K562 (cell line): ENCODE data around the gene FAM174B. TPM values are rescaled to one million over a fixed set of nuclear protein-coding genes. Genes with fewer than 3 reads are reported as not detected.

Experiments used
- ARID2 ChIP-seq: fragments of 450-650 bp; IDR thresholded peaks from 2 replicates; pipeline ENCODE4 v1.6.1; 2017; ENCODE audit warnings: antibody characterized with exemption, mild to moderate bottlenecking
- GABPB2 ChIP-seq: fragments of 250-450 bp; sonication (Bioruptor Pico); conservative IDR thresholded peaks from 2 replicates; pipeline ENCODE4 v1.5.1; 2021; ENCODE audit warnings: mild to moderate bottlenecking
- HEY1 ChIP-seq: fragments of 250-450 bp; sonication (Bioruptor Pico); IDR thresholded peaks from 2 replicates; pipeline ENCODE4 v1.5.0; 2020; ENCODE audit warnings: mild to moderate bottlenecking, moderate library complexity, borderline replicate concordance
- KDM4B ChIP-seq, 2 experiments: fragments of 450-650 bp in 1 of 2; sonication (generic) in 1 of 2; IDR thresholded peaks; 2 replicates each; pipeline ENCODE4 v1.6.1; 2016 to 2017; ENCODE audit warnings: borderline replicate concordance in 2 of 2, antibody characterized with exemption in 1 of 2, low read depth in 1 of 2, mild to moderate bottlenecking in 1 of 2
- MAZ ChIP-seq, 2 experiments: fragments of 450-650 bp in 1 of 2; sonication (generic) in 1 of 2; formaldehyde crosslinking; IDR thresholded peaks in 1 of 2; conservative IDR thresholded peaks in 1 of 2; 2 replicates each; pipeline versions ENCODE4 v1.4.0 to v1.5.0; 2020; ENCODE audit warnings: mild to moderate bottlenecking in 1 of 2, missing genetic modification reagents in 1 of 2
- PTRF ChIP-seq: fragments of 450-650 bp; IDR thresholded peaks from 2 replicates; pipeline ENCODE4 v1.6.1; 2016; ENCODE audit warnings: mild to moderate bottlenecking, missing genetic modification characterization, missing compliant biosample characterization
- SMAD3 ChIP-seq: fragments of 450-650 bp; formaldehyde crosslinking; conservative IDR thresholded peaks from 2 replicates; pipeline ENCODE4 v1.4.0; 2020; ENCODE audit warnings: mild to moderate bottlenecking
- SP2 ChIP-seq: IDR thresholded peaks from 2 replicates; pipeline ENCODE4 v1.6.1; 2011; ENCODE audit warnings: mild to moderate bottlenecking, low read depth, low read length, moderate library complexity; ENCODE audit not compliant: poor library complexity, severe bottlenecking; ENCODE audit errors: extremely low read depth
- TAF9B ChIP-seq: fragments of 450-650 bp; IDR thresholded peaks from 2 replicates; pipeline ENCODE4 v1.6.1; 2018; ENCODE audit warnings: mild to moderate bottlenecking; ENCODE audit not compliant: partially characterized antibody
- TBL1XR1 ChIP-seq, 2 experiments: IDR thresholded peaks; 2 replicates each; pipeline ENCODE4 v1.6.1; 2012; ENCODE audit warnings: improper control_type of control experiment in 2 of 2, low read length in 2 of 2, mild to moderate bottlenecking in 1 of 2
- TBP ChIP-seq: optimal IDR thresholded peaks from 2 replicates; pipeline ENCODE3; 2011; ENCODE audit warnings: low read depth, low read length, improper control_type of control experiment
- ZFP1 ChIP-seq: fragments of 450-650 bp; formaldehyde crosslinking; IDR thresholded peaks from 2 replicates; pipeline ENCODE4 v1.4.0; 2020; ENCODE audit warnings: mild to moderate bottlenecking, mixed read lengths
- ZNF551 ChIP-seq: fragments of 250-450 bp; sonication (Bioruptor Pico); IDR thresholded peaks from 2 replicates; pipeline ENCODE4 v1.5.0; 2021; ENCODE audit warnings: mild to moderate bottlenecking, moderate library complexity
- polyA plus RNA-seq, 8 experiments: library from polyadenylated mRNA; depleted of rRNA in 4 of 8; stranded (reverse) in 5 of 8; unstranded in 3 of 8; fragments of >200 nt; fragmentation: Nextera tagmentation in 2 of 8; fragmentation: Illumina TruSeq in 1 of 8; extraction: Ambion mirVana in 2 of 8; extraction: Trizol in 1 of 8; gene quantifications; 2 replicates each; pipeline versions ENCODE4 v1.2.1 to v1.2.3, GENCODE V29; 2011 to 2014; ENCODE audit warnings: inconsistent platforms in 1 of 8, missing spikeins in 1 of 8
- total RNA-seq, 7 experiments: library from RNA; depleted of rRNA in 6 of 7; stranded (reverse); fragments of >200 nt in 6 of 7; fragmentation: Illumina TruSeq in 2 of 7; extraction: Trizol in 2 of 7; gene quantifications; 2 replicates each; pipeline versions ENCODE4 v1.2.1 to v1.2.3, GENCODE V29; 2011 to 2021; ENCODE audit warnings: low replicate concordance in 1 of 7
- TF ChIP-seq, protein P1 (sequence below): fragments of 250-450 bp; sonication (Bioruptor Pico); IDR thresholded peaks from 2 replicates; pipeline ENCODE4 v1.8.0; 2022; ENCODE audit warnings: moderate library complexity, mild to moderate bottlenecking, inconsistent platforms
- TF ChIP-seq, protein P2 (sequence below), 2 experiments: fragments of 450-650 bp in 1 of 2; IDR thresholded peaks; 2 replicates each; pipeline ENCODE4 v1.6.1; 2011 to 2017; ENCODE audit warnings: low read depth in 2 of 2, antibody characterized with exemption in 1 of 2, borderline replicate concordance in 1 of 2, low read length in 1 of 2, mild to moderate bottlenecking in 1 of 2, mixed read lengths in 1 of 2; ENCODE audit not compliant: control insufficient read depth in 1 of 2
- TF ChIP-seq, protein P3 (sequence below): fragments of 250-450 bp; sonication (Bioruptor Pico); IDR thresholded peaks from 2 replicates; pipeline ENCODE4 v1.4.0; 2020

Gene FAM174B
- total and polyA plus RNA-seq, 9 of the 15 experiments (the other 6 are each of a cell fraction or from before 2014, with no cell fraction given) = 0.39 to 2.7 (median 1.9) TPM; not detected in 1

- TF ChIP-seq, protein P1, sequence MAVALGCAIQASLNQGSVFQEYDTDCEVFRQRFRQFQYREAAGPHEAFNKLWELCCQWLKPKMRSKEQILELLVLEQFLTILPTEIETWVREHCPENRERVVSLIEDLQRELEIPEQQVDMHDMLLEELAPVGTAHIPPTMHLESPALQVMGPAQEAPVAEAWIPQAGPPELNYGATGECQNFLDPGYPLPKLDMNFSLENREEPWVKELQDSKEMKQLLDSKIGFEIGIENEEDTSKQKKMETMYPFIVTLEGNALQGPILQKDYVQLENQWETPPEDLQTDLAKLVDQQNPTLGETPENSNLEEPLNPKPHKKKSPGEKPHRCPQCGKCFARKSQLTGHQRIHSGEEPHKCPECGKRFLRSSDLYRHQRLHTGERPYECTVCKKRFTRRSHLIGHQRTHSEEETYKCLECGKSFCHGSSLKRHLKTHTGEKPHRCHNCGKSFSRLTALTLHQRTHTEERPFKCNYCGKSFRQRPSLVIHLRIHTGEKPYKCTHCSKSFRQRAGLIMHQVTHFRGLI (CRISPR knock-in tag) = no peak
- no peak for TF ChIP-seq PTRF (tag)
- TF ChIP-seq ZNF551 (CRISPR knock-in tag) = no peak
- TF ChIP-seq TBP = no peak
- TF ChIP-seq TAF9B = peak; percentile 93
- TF ChIP-seq, protein P2, sequence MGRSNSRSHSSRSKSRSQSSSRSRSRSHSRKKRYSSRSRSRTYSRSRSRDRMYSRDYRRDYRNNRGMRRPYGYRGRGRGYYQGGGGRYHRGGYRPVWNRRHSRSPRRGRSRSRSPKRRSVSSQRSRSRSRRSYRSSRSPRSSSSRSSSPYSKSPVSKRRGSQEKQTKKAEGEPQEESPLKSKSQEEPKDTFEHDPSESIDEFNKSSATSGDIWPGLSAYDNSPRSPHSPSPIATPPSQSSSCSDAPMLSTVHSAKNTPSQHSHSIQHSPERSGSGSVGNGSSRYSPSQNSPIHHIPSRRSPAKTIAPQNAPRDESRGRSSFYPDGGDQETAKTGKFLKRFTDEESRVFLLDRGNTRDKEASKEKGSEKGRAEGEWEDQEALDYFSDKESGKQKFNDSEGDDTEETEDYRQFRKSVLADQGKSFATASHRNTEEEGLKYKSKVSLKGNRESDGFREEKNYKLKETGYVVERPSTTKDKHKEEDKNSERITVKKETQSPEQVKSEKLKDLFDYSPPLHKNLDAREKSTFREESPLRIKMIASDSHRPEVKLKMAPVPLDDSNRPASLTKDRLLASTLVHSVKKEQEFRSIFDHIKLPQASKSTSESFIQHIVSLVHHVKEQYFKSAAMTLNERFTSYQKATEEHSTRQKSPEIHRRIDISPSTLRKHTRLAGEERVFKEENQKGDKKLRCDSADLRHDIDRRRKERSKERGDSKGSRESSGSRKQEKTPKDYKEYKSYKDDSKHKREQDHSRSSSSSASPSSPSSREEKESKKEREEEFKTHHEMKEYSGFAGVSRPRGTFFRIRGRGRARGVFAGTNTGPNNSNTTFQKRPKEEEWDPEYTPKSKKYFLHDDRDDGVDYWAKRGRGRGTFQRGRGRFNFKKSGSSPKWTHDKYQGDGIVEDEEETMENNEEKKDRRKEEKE (IDR thresholded peaks at IDR 0.05; ENCODE audit: borderline replicate concordance in 1 of 2, control insufficient read depth in 1 of 2, low read depth in 2 of 2, low read length in 1 of 2) = no peak
- TF ChIP-seq KDM4B (IDR thresholded peaks at IDR 0.05; ENCODE audit: borderline replicate concordance in 2 of 2, low read depth in 1 of 2) = no peak
- peak in 1 of 2 experiments; percentile 56; a peak in 1 of 4 replicates for TF ChIP-seq MAZ (CRISPR knock-in tag; conservative IDR thresholded peaks at IDR 0.05 in 1 of 2, IDR thresholded peaks at IDR 0.05 in 1 of 2)
- no peak for TF ChIP-seq SMAD3
- no peak for TF ChIP-seq ZFP1
- no peak for TF ChIP-seq HEY1 (CRISPR knock-in tag)
- TF ChIP-seq GABPB2 = no peak
- TF ChIP-seq, protein P3, sequence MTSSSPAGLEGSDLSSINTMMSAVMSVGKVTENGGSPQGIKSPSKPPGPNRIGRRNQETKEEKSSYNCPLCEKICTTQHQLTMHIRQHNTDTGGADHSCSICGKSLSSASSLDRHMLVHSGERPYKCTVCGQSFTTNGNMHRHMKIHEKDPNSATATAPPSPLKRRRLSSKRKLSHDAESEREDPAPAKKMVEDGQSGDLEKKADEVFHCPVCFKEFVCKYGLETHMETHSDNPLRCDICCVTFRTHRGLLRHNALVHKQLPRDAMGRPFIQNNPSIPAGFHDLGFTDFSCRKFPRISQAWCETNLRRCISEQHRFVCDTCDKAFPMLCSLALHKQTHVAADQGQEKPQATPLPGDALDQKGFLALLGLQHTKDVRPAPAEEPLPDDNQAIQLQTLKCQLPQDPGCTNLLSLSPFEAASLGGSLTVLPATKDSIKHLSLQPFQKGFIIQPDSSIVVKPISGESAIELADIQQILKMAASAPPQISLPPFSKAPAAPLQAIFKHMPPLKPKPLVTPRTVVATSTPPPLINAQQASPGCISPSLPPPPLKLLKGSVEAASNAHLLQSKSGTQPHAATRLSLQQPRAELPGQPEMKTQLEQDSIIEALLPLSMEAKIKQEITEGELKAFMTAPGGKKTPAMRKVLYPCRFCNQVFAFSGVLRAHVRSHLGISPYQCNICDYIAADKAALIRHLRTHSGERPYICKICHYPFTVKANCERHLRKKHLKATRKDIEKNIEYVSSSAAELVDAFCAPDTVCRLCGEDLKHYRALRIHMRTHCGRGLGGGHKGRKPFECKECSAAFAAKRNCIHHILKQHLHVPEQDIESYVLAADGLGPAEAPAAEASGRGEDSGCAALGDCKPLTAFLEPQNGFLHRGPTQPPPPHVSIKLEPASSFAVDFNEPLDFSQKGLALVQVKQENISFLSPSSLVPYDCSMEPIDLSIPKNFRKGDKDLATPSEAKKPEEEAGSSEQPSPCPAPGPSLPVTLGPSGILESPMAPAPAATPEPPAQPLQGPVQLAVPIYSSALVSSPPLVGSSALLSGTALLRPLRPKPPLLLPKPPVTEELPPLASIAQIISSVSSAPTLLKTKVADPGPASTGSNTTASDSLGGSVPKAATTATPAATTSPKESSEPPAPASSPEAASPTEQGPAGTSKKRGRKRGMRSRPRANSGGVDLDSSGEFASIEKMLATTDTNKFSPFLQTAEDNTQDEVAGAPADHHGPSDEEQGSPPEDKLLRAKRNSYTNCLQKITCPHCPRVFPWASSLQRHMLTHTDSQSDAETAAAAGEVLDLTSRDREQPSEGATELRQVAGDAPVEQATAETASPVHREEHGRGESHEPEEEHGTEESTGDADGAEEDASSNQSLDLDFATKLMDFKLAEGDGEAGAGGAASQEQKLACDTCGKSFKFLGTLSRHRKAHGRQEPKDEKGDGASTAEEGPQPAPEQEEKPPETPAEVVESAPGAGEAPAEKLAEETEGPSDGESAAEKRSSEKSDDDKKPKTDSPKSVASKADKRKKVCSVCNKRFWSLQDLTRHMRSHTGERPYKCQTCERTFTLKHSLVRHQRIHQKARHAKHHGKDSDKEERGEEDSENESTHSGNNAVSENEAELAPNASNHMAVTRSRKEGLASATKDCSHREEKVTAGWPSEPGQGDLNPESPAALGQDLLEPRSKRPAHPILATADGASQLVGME = no peak
- TF ChIP-seq SP2 = no peak
- no peak for TF ChIP-seq ARID2
- no peak for TF ChIP-seq TBL1XR1 (IDR thresholded peaks at IDR 0.05; ENCODE audit: low read length in 2 of 2)
Observed at GRCh38 chr15:92617549-92618520, 37.7 kb downstream of the FAM174B start (continued).
